ENCODE measurements around the gene PUS10.
A peak's percentile ranks its signal among the peaks of the same experiment; 100 is the strongest.

Gene PUS10

GRCh38 chr2:61017556-61018317 is at the start of gene PUS10, which contains the start of gene PEX13:
PUS10 (minus strand) TSS chr2:61018255; CDS start chr2:61011890, 6,365 bp downstream.
PEX13 (plus strand) TSS chr2:61017720; CDS start chr2:61017760, 40 bp downstream.
- peak within 1 kb of the TSS; percentile 99 for H3K4me3 ChIP-seq (replicated peaks; ENCODE audit: low read depth, low read length)
- DNase-seq (ENCODE audit: low read depth): peak; percentile 70
- TF ChIP-seq CTCF (IDR thresholded peaks at IDR 0.05; ENCODE audit: low read length, missing control alignments): no peak

- TF ChIP-seq CTCF (IDR thresholded peaks at IDR 0.05; ENCODE audit: low read length, missing control alignments): no peak
- DNase-seq (ENCODE audit: low read depth): peak; percentile 77
- H3K4me3 ChIP-seq (replicated peaks; ENCODE audit: low read depth, low read length): peak within 1 kb of the TSS; percentile 72
Measured at GRCh38 chr2:61065714-61066709, 48.0 kb upstream of the PUS10 start, which contains the start of gene SANBR. SANBR (plus strand) TSS chr2:61065871; CDS start chr2:61070351, 4,480 bp downstream.

GRCh38 chr2:61059382-61059781 is 41.3 kb upstream of the PUS10 start:
- DNase-seq (ENCODE audit: low read depth): no peak
- no peak for TF ChIP-seq CTCF (IDR thresholded peaks at IDR 0.05; ENCODE audit: low read length, missing control alignments)
- H3K4me3 ChIP-seq (replicated peaks; ENCODE audit: low read depth, low read length): no peak overlapping the region

GRCh38 chr2:61057562-61057961 is 39.5 kb upstream of the PUS10 start:
- no peak for TF ChIP-seq CTCF (IDR thresholded peaks at IDR 0.05; ENCODE audit: low read length, missing control alignments)
- DNase-seq (ENCODE audit: low read depth): no peak
- H3K4me3 ChIP-seq (replicated peaks; ENCODE audit: low read depth, low read length): no peak overlapping the region

GRCh38 chr2:61055557-61055956 is 37.5 kb upstream of the PUS10 start:
- TF ChIP-seq CTCF (IDR thresholded peaks at IDR 0.05; ENCODE audit: low read length, missing control alignments): no peak
- DNase-seq (ENCODE audit: low read depth): peak; percentile 35
- H3K4me3 ChIP-seq (replicated peaks; ENCODE audit: low read depth, low read length): no peak overlapping the region

- TF ChIP-seq CTCF (IDR thresholded peaks at IDR 0.05; ENCODE audit: low read length, missing control alignments): no peak
- no peak overlapping the region for H3K4me3 ChIP-seq (replicated peaks; ENCODE audit: low read depth, low read length)
- peak; percentile 29 for DNase-seq (ENCODE audit: low read depth)
Measured at GRCh38 chr2:61045999-61046398, 27.9 kb upstream of the PUS10 start.

Measured in fibroblast of pulmonary artery (primary cell).